Body of pancreas (tissue), 4 donors: ENCODE measurements around the gene MARCHF3. TPM values are rescaled to one million over a fixed set of nuclear protein-coding genes. Genes with fewer than 3 reads are reported as not detected.
A peak's percentile ranks its signal among the peaks of the same experiment; 100 is the strongest.
"Not testable (repeated sequence)": the region's sequence is repeated elsewhere in the genome, so short reads cannot be mapped to it uniquely, and the experiment has no call there.

ENCODE experiments used
- ATAC-seq: fragments of 150-250 bp; one replicate; pipeline ENCODE4 v1.9.1; 2016
- DNase-seq, 4 donors: peaks; one replicate each; pipeline ENCODE4 v3.0.0-alpha.2; 2019
- H3K27ac ChIP-seq, 4 donors: fragments of 200-600 bp; sonication (generic); 1 replicate in 3 of 4; 2 replicates in 1 of 4; pipeline versions ENCODE4 v1.5.1 to v1.6.1; 2016 to 2019; ENCODE audit warnings: mild to moderate bottlenecking in 1 of 4, mixed read lengths in 1 of 4, moderate library complexity in 1 of 4
- H3K27me3 ChIP-seq, 2 donors: fragments of 200-600 bp; sonication (generic); one replicate each; pipeline ENCODE4 v1.6.0; 2016; ENCODE audit warnings: mild to moderate bottlenecking in 1 of 2
- H3K36me3 ChIP-seq, 2 donors: fragments of 200-600 bp; sonication (generic); replicated peaks in 1 of 2; 2 replicates each; pipeline ENCODE4 v1.5.1; 2016; ENCODE audit warnings: low read depth in 2 of 2; ENCODE audit not compliant: insufficient read depth in 1 of 2
- H3K4me1 ChIP-seq: fragments of 200-600 bp; sonication (generic); one replicate; pipeline ENCODE4 v1.6.0; 2016
- H3K4me3 ChIP-seq, 2 donors: fragments of 200-600 bp; sonication (generic); 1 replicate in 1 of 2; 2 replicates in 1 of 2; pipeline ENCODE4 v1.5.1; 2016 to 2019
- H3K9me3 ChIP-seq, 3 donors: fragments of 200-600 bp; sonication (generic); 1 replicate in 2 of 3; 2 replicates in 1 of 3; pipeline ENCODE4 v1.5.1; 2016
- POLR2A ChIP-seq, 3 donors: fragments of 450-650 bp; IDR thresholded peaks; one replicate each; pipeline ENCODE4 v1.6.1; 2016; ENCODE audit warnings: antibody characterized with exemption in 3 of 3, mild to moderate bottlenecking in 2 of 3
- WGBS, 2 donors: methylation state at CpG; one replicate each; pipeline ENCODE4 v1.1.5; 2017; 5-methylcytosine and 5-hydroxymethylcytosine counted together
- intact Hi-C: fragments of 100-400 bp; cut with DNase I; formaldehyde crosslinking; loops from one replicate; pipeline ENCODE4 v1.15.1; 2023
- total RNA-seq, 2 donors: library from RNA; depleted of rRNA; stranded (reverse); fragments of >200 nt; gene quantifications; one replicate each; pipeline ENCODE4 v1.1.0, GENCODE V29; 2016
- TF ChIP-seq, protein P1 (sequence below), 7 experiments: fragments of 450-650 bp in 4 of 7; fragments of 200-600 bp in 3 of 7; sonication (generic) in 3 of 7; IDR thresholded peaks; one replicate each; pipeline ENCODE4 v1.5.1; 2016 to 2019; ENCODE audit warnings: antibody characterized with exemption in 7 of 7

Gene MARCHF3
- total RNA-seq, 2 donors from 2014 or later, result 2.1 to 8.2 TPM

DNA sequence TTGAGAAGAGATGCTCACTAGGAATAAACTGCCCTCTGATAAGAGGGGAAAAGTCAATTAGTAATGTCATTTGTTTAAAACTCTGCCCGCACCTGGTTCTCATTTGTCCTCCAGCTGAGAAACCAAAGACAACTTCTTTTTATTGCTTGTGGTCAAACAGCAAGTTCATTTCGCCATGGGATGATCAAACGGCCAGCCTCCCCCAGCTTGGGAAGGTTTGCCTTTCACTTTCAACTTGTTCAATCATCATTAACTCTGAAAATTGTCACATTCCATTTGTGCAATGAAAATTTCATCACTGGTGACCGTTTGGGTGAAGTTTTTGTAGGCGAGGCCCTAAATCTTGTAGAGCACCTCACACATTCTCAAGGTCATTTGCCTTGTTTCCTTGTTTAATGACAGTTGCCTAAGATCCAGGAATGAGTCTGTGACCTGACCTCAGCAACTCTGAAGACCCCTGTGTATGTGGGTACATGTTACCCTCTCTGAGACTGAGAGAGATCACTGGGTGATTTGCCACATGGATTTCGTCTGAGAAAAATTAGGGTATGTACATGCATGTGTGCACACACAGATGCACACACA, 117.7 kb downstream of the MARCHF3 start:
- Histone ChIP-seq H3K36me3 (peaks cover 0 to 3% of the 10 kb centered on the region in 2 donors), H3K4me3 (no peak overlapping the region), H3K4me1 (peaks cover under 1% of the 10 kb centered on the region), H3K9me3 (no peaks in the 10 kb centered on the region), H3K27ac (no peak overlapping the region), H3K27me3 (no peaks in the 10 kb centered on the region)
- DNase-seq (no peak), ATAC-seq (peak; percentile 12)
- WGBS, 2 donors, result 59 to 60% methylated on average over 6 of the region's 6 CpGs
- TF ChIP-seq POLR2A (IDR thresholded peaks at IDR 0.05), result no peak
- TF ChIP-seq, protein P1, sequence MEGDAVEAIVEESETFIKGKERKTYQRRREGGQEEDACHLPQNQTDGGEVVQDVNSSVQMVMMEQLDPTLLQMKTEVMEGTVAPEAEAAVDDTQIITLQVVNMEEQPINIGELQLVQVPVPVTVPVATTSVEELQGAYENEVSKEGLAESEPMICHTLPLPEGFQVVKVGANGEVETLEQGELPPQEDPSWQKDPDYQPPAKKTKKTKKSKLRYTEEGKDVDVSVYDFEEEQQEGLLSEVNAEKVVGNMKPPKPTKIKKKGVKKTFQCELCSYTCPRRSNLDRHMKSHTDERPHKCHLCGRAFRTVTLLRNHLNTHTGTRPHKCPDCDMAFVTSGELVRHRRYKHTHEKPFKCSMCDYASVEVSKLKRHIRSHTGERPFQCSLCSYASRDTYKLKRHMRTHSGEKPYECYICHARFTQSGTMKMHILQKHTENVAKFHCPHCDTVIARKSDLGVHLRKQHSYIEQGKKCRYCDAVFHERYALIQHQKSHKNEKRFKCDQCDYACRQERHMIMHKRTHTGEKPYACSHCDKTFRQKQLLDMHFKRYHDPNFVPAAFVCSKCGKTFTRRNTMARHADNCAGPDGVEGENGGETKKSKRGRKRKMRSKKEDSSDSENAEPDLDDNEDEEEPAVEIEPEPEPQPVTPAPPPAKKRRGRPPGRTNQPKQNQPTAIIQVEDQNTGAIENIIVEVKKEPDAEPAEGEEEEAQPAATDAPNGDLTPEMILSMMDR (IDR thresholded peaks at IDR 0.05), result no peak
- intact Hi-C loops, result no loop called here

DNA sequence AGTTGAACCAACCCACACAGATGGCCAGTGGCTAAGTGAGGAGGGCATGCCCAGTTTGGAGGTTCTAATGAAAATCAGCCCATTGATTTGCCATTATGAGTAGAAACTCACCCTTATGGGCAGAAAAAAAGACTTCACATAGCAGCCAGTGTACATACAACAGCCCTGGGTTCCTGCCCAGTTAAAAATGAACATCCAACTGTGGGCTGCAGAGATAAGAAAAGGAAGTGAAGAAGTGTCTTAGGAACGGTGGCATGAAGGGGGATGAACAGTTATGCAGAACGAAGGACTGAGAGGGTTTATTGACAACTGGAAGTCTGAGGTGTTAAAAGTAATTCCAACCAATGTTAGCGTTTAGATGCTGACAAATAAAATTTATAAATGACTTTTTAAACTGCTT, 118.4 kb downstream of the MARCHF3 start:
- no peak for DNase-seq
- intact Hi-C loops, result no loop called here
- H3K4me1 ChIP-seq, result no peaks in the 10 kb centered on the region
- TF ChIP-seq, protein P1 (IDR thresholded peaks at IDR 0.05), result no peak
- no peak for TF ChIP-seq POLR2A (IDR thresholded peaks at IDR 0.05)
- peaks cover 0 to 3% of the 10 kb centered on the region in 2 donors for H3K36me3 ChIP-seq
- no peak overlapping the region for H3K4me3 ChIP-seq
- 33 to 64% methylated on average over 3 of the region's 3 CpGs for WGBS, 2 donors
- no peaks in the 10 kb centered on the region for H3K9me3 ChIP-seq
- ATAC-seq, result no peak
- no peaks in the 10 kb centered on the region for H3K27me3 ChIP-seq
- no peak overlapping the region for H3K27ac ChIP-seq

DNA sequence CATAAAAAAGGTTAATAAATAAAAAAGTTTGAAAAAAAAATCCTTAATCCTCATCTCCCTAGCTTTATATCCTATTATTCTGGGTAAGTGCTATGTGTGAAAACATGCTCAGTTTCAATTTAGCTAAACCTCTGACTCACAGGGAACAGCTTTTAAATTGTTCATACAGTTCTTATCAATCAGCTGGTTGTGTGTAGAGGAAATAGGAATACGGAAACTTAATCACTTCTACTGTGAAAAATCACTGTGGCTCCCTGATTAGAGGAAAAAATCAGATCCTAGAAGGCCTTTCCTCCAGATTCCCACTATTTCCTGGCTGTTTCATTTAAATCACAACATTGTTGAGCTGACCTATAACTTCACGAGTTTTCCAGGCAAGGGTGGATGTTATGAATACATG, 120.5 kb downstream of the MARCHF3 start:
- Histone ChIP-seq H3K36me3 (peaks cover 0 to 2% of the 10 kb centered on the region in 2 donors), H3K4me3 (no peak overlapping the region), H3K27ac (no peak overlapping the region), H3K9me3 (no peaks in the 10 kb centered on the region), H3K4me1 (no peaks in the 10 kb centered on the region), H3K27me3 (no peaks in the 10 kb centered on the region)
- TF ChIP-seq, protein P1 (IDR thresholded peaks at IDR 0.05), result no peak
- no peak for TF ChIP-seq POLR2A (IDR thresholded peaks at IDR 0.05)
- no peak for ATAC-seq
- WGBS, 2 donors, result 83 to 92% methylated on average over 2 of the region's 2 CpGs
- intact Hi-C loops, result no loop called here
- DNase-seq, result no peak

DNA sequence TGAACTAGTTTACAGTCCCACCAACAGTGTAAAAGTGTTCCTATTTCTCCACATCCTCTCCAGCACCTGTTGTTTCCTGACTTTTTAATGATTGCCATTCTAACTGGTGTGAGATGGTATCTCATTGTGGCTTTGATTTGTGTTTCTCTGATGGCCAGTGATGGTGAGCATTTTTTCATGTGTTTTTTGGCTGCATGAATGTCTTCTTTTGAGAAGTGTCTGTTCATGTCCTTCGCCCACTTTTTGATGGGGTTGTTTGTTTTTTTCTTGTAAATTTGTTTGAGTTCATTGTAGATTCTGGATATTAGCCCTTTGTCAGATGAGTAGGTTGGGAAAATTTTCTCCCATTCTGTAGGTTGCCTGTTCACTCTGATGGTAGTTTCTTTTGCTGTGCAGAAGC, 126.0 kb downstream of the MARCHF3 start:
- H3K4me1 ChIP-seq, H3K27me3 ChIP-seq, DNase-seq, H3K4me3 ChIP-seq, intact Hi-C loops, H3K27ac ChIP-seq, H3K9me3 ChIP-seq, ATAC-seq, H3K36me3 ChIP-seq: not testable (repeated sequence)
- 100% methylated on average over 1 of the region's 1 CpG; no CpG with 5 or more reads in 1 of the 2 donors for WGBS, 2 donors

DNA sequence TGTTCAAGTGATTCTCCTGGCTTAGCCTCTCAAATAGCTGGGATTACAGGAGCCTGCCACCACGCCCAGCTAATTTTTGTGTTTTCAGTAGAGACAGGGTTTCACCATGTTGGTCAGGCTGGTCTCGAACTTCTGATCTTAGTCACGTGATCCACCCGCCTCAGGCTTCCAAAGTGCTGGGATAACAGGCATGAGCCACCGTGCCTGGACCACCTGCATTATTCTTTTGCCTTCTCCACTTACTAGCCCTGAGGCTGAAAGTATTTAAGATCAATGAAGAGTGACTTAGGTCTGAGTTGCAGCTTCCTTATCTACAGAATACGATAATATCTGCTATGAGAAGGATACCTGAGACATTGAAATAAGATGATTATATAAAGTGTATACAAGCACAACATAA, 129.6 kb downstream of the MARCHF3 start:
- no peak for DNase-seq
- no peaks in the 10 kb centered on the region for H3K4me1 ChIP-seq
- no peak overlapping the region for H3K4me3 ChIP-seq
- WGBS, 2 donors, result 88 to 90% methylated on average over 6 of the region's 6 CpGs
- H3K9me3 ChIP-seq, result no peaks in the 10 kb centered on the region
- ATAC-seq, result no peak
- TF ChIP-seq POLR2A (IDR thresholded peaks at IDR 0.05), result no peak
- no peaks in the 10 kb centered on the region for H3K27me3 ChIP-seq
- no peaks in the 10 kb centered on the region for H3K36me3 ChIP-seq
- no peak overlapping the region for H3K27ac ChIP-seq
- intact Hi-C loops, result no loop called here

DNA sequence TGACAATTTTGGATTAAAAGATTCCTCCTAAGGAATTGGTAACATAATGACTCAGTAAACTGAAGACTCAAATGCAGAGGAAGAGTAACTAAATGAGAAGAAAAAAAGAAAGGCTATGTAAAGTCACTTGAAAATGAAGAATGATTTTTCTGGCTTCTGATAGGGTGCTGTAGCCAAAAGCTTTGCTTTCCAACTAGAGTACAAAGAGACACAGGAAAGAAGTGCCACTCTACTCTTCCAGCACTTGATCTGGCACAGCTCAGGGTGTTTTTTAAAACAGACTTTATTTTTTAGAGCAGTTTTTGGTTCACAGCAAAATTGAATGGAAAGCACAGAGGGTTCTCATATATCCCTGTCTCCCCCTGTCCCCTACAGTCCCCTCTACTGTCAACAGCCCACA, 130.9 kb downstream of the MARCHF3 start:
- Histone ChIP-seq H3K36me3 (no peaks in the 10 kb centered on the region), H3K4me3 (no peak overlapping the region), H3K4me1 (no peaks in the 10 kb centered on the region), H3K27ac (no peak overlapping the region), H3K9me3 (no peaks in the 10 kb centered on the region), H3K27me3 (no peaks in the 10 kb centered on the region)
- no peak for ATAC-seq
- TF ChIP-seq, protein P1 (IDR thresholded peaks at IDR 0.05), result no peak
- TF ChIP-seq POLR2A (IDR thresholded peaks at IDR 0.05), result no peak
- no peak for DNase-seq
- intact Hi-C loops, result no loop called here
